ENCODE data around the gene RNASE13.
"Not testable (repeated sequence)": the region's sequence is repeated elsewhere in the genome, so short reads cannot be mapped to it uniquely, and the experiment has no call there.

Gene RNASE13

DNA sequence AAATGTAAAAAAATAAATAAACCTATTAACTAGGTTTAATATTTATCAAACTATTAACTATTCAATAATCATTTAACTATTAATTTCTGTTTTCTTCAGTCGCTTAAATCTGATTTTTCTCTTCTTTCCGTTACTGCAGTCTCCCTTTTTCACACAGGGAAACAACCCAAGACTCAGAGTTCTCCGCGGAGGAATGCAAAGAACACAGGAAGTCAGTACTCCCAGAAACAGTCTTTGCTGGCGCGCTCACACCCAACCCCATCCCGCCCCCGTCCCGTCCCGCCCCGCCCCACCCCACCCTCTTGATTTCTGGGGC lies 45.2 kb downstream of the RNASE13 start:
- DNase-seq (no peak), ATAC-seq (no peak)

DNA sequence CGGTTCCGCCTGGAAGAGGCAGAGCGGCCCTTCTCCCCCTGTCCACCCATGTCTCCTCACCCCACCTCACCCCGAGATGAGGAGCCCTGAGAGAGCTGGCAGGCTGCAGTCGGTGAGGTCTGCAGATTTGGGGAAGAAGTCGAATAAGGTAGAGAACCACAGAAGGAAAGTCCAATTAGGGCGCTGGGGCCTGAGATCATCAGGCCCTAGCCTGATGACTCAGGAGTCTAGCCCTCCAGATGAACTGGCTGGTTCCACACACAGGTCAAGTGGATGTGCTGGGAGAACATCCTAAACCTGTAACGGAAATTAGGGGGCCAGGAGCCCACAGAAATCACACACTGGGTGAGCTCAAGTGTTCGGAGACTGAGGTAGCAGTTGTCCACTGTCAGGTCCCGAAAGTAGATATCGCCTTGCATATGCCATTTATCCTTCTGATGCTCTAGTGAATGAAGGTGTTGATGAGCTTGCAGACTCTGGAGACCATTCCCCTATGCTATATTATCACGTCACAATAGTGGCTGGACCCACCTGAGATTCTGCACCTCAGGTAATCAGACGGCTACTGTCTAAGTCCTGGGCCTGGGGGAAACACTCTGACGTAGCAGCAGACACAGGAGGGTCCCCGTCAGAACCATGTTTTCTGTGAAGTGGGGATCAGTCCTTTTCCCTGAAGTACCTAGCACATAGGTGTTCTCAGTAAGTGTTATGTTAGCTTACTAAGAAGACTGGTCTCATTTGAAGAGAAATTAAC lies 45.7 kb downstream of the RNASE13 start:
- ATAC-seq: no peak
- no peak for DNase-seq

GRCh38 chr14:20986811-20987210 lies 47.8 kb downstream of the RNASE13 start:
- DNase-seq (no peak), ATAC-seq (no peak)

DNA sequence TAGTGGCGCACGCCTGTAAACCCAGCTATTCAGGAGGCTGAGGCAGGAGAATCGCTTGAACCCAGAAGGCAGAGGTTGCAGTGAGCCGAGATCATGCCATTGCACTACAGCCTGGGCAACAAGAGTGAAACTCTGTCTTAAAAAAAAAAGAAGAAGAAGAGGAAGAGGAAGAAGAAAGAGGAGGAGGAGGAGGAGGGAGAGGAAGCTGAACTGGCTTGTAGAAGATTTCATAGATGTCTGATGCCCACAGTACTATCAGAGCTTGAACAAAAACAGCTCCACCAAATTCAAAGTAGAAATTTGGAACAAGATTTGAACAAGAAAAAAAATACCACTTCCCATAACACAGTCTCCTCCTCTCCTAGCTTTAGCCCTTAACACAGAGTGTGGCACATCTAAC lies 49.0 kb downstream of the RNASE13 start:
- not testable (repeated sequence) for DNase-seq, ATAC-seq
